ENCODE results near the gene SYNDIG1.

- TF ChIP-seq CTCF (IDR thresholded peaks at IDR 0.05) (no peak), POLR2A (IDR thresholded peaks at IDR 0.05) (no peak)
These were observed 161.7 kb downstream of the SYNDIG1 start for GRCh38 chr20:24631173-24631505.

Data from lower leg skin (tissue), 3 donors.